ENCODE results near the gene DGKZ.
"Not testable (repeated sequence)": the region's sequence is repeated elsewhere in the genome, so short reads cannot be mapped to it uniquely, and the experiment has no call there.

Gene DGKZ

GRCh38 chr11:46367244-46367915 is 20.1 kb downstream of the DGKZ start:
- peak; percentile 76 for DNase-seq

GRCh38 chr11:46367916-46368267 is 20.6 kb downstream of the DGKZ start:
- DNase-seq, result no peak

- DNase-seq, result peak; percentile 63
These were observed 22.3 kb downstream of the DGKZ start for GRCh38 chr11:46369458-46370152.

DNA sequence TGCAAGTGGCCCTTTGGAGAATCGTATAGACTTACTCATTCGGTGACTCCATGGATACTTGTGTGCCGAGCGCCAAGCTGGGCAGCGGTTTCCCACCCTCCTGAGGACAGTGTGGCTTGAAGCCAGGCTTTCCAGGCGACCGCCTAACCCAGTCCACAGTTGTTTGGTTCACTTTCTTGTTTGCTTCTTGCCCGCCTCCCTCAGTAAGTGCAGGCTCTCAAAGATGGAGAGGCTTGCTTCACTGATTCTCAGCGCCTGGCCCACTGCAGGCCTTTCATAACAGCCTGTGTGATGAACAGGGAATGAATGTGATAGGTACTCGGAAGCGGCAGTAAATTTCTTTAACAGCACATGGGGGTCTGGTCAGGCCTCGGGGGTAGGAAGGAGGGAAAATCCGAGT is 23.0 kb downstream of the DGKZ start:
- no peak for DNase-seq

DNA sequence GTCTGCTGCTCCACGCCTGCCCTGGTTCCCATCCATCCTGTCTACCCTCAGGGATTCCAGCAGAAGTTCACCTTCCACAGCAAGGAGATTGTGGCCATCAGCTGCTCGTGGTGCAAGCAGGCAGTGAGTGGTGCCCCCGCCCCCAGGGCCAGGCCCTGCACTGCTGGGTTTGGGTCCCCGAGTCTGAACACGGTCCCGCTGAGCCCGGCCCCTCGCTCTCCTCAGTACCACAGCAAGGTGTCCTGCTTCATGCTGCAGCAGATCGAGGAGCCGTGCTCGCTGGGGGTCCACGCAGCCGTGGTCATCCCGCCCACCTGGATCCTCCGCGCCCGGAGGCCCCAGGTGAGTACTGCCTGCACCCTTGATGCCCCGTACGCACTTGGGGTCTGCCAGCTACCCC is 24.0 kb downstream of the DGKZ start:
- DNase-seq, result not testable (repeated sequence)

DNA sequence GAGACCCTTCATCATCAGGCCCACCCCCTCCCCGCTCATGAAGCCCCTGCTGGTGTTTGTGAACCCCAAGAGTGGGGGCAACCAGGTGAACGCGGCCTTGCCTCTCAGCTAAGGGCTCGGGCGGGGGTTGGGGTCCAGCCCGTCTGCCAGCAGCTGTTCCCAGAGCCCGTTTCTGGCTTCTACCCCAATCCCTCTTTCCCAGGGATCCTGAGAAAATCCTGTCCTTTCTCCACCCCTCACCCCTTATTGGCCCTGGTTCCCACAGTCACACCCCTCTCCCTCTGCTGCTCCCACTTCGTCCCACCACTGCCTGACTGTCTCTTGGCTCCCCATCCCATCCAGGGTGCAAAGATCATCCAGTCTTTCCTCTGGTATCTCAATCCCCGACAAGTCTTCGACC is 24.8 kb downstream of the DGKZ start:
- no peak for DNase-seq

DNA sequence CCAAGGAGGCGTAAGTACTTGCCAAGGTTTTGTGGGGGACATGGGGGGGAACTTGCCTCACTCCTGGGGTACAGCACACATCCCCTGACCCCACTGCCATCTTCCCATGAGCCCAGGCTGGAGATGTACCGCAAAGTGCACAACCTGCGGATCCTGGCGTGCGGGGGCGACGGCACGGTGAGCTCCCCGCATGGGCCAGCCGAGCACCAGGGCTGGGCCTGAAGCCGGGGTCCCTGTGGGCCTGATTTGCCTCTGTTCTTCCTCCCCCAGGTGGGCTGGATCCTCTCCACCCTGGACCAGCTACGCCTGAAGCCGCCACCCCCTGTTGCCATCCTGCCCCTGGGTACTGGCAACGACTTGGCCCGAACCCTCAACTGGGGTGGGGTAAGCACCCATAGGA is 25.2 kb downstream of the DGKZ start:
- DNase-seq, result not testable (repeated sequence)

- no peak for DNase-seq
These were observed 26.8 kb downstream of the DGKZ start for GRCh38 chr11:46373787-46374740.

GRCh38 chr11:46374815-46375214 is 27.6 kb downstream of the DGKZ start:
- DNase-seq, result no peak

- DNase-seq, result no peak
These were observed 28.3 kb downstream of the DGKZ start for GRCh38 chr11:46375392-46376101.

DNA sequence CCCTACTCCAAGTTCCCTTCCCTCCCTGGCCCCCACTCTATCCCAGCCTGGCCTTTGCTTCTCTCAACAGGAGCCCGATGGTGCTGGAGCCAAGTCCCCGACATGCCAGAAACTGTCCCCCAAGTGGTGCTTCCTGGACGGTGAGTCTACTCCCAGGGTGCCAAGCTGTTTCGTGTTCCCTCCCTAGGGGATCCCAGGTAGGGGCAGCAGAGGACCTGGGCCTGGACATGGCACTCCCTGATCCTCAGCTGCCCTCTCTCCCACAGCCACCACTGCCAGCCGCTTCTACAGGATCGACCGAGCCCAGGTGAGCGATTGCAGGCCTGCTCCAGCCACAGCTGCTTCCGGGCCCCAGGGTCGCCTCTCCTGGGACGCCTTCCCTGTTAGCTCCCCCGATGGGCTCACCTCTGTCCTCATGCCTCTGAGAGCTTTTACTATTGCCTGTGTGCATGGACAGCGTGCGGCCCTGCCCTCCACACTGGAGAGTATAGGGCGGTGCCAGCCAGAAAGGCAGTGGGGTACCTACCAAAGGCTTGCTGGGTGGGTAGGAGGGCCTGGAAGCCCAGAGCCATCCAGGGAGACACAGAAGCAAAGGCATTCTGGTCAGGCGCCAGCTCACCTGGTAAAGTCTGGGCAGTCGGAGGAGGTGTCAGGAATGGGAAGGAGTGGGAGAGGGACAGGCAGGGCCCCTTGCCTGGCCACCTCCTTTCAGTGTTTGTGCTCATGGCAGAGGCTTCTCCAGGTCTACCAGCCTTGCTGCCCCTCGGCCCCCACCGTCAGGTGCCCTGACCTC is 29.2 kb downstream of the DGKZ start:
- no peak for DNase-seq

DNA sequence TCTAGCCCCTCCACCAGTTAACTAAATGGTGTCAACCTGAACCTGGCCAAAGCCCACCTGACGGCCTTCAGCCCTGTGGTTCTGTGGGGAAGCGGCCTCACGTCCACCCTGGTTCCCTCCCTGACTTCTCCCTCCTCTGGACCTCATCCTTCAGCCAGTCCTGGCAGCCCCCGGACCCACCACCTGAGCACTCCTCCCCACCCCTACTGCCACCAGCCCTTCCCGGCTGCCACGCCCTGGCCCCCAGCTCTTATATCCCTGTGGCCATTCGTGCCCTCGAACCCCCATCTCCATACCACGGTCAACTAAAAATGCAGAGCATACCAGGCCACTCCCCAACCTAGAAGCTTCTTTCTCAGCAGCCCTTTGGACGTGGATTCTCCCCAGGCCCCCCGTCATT is 30.0 kb downstream of the DGKZ start:
- no peak for DNase-seq

GRCh38 chr11:46377831-46378230 is 30.6 kb downstream of the DGKZ start:
- no peak for DNase-seq

- DNase-seq, result no peak
These were observed 31.0 kb downstream of the DGKZ start for GRCh38 chr11:46378296-46378695.

DNA sequence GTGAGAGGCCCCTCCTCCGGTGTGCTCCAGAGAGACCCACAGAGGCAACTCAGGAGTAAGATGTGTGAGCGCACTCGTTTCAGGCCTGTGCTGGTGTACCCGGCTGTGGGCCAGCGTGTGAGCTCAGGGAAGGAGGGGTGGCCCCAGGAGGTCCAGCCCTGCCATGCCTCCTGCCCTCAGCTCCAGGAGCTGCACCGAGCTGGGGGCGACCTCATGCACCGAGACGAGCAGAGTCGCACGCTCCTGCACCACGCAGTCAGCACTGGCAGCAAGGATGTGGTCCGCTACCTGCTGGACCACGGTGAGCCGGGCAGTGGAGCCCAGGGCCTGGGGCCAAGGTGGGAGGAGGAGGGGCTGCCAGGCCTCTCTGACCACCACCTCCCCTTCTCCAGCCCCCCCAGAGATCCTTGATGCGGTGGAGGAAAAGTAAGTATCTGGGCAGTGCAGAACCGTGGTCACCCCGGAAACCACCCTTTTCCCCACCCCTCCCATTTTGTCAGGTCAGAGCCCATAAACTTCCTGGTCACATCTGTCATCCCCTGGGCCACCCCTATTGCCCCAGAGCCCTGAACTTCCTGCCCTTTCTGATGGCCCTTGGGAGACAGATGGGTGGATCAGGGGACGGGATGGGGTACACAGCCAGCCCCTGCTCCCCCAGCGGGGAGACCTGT is 31.7 kb downstream of the DGKZ start:
- no peak for DNase-seq

DNA sequence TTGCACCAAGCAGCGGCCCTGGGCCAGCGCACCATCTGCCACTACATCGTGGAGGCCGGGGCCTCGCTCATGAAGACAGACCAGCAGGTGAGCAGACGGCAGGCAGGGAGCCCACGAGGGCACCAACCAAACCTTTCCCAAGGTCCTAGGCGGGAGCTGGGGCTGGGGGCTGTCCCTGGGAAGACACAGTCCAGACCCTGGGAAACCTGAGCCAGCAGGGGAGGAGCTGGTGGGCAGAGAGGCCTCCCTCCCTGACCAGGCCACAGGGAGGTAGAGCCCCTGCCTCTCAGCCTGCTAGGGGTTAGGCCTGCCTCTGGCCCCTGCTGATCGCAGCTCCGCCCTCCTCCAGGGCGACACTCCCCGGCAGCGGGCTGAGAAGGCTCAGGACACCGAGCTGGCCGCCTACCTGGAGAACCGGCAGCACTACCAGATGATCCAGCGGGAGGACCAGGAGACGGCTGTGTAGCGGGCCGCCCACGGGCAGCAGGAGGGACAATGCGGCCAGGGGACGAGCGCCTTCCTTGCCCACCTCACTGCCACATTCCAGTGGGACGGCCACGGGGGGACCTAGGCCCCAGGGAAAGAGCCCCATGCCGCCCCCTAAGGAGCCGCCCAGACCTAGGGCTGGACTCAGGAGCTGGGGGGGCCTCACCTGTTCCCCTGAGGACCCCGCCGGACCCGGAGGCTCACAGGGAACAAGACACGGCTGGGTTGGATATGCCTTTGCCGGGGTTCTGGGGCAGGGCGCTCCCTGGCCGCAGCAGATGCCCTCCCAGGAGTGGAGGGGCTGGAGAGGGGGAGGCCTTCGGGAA is 32.4 kb downstream of the DGKZ start:
- not testable (repeated sequence) for DNase-seq

GRCh38 chr11:46380340-46381047 is 33.2 kb downstream of the DGKZ start:
- DNase-seq, result peak; percentile 68

GRCh38 chr11:46381048-46381818 is 34.0 kb downstream of the DGKZ start, which contains the start of gene MDK:
TSS of gene MDK (plus strand) at chr11:46381669. CDS start at chr11:46382058, 389 bp downstream.
- no peak for DNase-seq
